Dermis microvascular lymphatic vessel endothelial cell (primary cell): ENCODE data around the gene BBS5. TPM values are rescaled to one million over a fixed set of nuclear protein-coding genes. Genes with fewer than 3 reads are reported as not detected.

ENCODE experiments used
- DNase-seq, 2 donors: peaks; one replicate each; pipeline versions ENCODE4 v3.0.0 to v3.0.0-alpha.2; 2010; ENCODE audit warnings: low read depth in 2 of 2
- total RNA-seq: library from RNA; depleted of rRNA; stranded (reverse); fragments of >200 nt; gene quantifications from 2 replicates; pipeline ENCODE4 v1.2.1, GENCODE V29; 2014

The BBS5 gene
- total RNA-seq, 1 donor from 2014 or later = 1.4 TPM

- DNase-seq = no peak
Observed at GRCh38 chr2:169542433-169542832, 63.1 kb downstream of the BBS5 start.

DNA sequence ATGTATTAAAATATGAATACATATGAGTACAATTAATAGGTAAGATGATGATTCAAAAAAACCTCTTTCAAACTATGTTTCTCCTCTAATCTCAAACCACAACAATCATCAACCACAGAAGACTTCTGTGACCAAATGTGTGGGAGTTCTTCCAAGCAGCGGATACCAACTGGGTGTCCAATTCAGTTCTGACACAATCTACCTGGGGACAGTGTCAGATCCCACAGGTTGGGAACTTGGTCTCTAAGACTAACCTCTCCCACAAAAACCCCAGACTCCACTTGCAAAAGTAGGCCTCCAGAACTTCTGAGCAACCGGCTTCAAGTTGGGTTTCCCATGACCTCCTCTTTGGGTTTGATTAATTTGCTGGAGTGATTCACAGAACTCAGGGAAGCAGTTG is 67.5 kb downstream of the BBS5 start:
- no peak for DNase-seq

Other genes starting within 250 kb of the BBS5 start
- under 0.01 TPM in 1 of 2 replicates, not detected in the other for gene LRP2, start 117.0 kb upstream of the BBS5 start, total RNA-seq
- gene KLHL41, start 30.2 kb downstream of the BBS5 start, total RNA-seq = under 0.01 and 0.13 TPM in 2 replicates
- gene FASTKD1, start 94.4 kb downstream of the BBS5 start, total RNA-seq = 13.0 and 14.0 TPM in 2 replicates
- gene PPIG, start 104.9 kb downstream of the BBS5 start, total RNA-seq = 14.6 and 16.3 TPM in 2 replicates
- gene CFAP210, start 214.9 kb downstream of the BBS5 start, total RNA-seq = not detected in 2 replicates
- gene PHOSPHO2, start 215.0 kb downstream of the BBS5 start, total RNA-seq = 1.7 and 2.5 TPM in 2 replicates